NCI-H2227 treated with DMSO at 0.1 percent for 48 hours (cell line): ENCODE data around the gene SAA4.
"Not testable (repeated sequence)": the region's sequence is repeated elsewhere in the genome, so short reads cannot be mapped to it uniquely, and the experiment has no call there.

Experiments used
- DNase-seq: peaks from one replicate; lab custom pipeline; 2025; lab: John Stamatoyannopoulos, UW

The SAA4 gene, protein sequence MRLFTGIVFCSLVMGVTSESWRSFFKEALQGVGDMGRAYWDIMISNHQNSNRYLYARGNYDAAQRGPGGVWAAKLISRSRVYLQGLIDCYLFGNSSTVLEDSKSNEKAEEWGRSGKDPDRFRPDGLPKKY

DNA sequence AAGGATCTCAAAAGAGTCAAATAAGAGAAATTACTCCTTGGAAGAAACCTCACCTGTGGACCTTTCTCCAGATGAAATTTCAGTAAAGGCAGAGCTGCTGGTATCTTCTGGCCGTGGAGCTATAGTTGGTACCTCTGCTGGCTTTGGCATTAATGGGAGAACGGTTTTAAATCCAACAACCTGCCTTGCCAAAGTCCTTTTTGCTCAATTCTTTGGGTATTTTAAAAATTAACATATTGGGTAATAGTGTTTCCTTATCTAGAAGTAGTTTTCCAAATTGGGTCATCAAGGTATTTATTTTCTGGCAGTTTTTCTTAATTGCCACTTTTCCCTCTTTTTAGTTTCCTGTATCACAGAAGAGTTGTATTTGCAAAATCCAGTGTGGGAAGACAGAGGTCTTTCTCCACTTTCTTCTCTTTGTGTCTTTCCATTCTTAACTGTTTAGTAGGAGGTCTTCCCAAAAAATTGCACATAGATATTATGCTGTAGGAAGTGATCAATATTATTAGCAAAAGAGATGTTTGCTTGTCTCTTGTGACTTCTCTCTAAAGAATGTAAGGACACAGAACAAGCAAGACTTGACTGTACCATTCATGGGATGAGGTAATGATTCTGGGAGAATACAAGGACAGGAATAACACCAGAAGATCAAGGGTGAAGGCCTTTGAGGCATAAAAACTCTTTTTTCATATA, at the start of gene SAA4:
Gene SAA4 (minus strand): TSS at position 139 of the 693 bp plus-strand sequence. CDS start 876 bp downstream, outside the sequence.
- DNase-seq, result no peak

DNA sequence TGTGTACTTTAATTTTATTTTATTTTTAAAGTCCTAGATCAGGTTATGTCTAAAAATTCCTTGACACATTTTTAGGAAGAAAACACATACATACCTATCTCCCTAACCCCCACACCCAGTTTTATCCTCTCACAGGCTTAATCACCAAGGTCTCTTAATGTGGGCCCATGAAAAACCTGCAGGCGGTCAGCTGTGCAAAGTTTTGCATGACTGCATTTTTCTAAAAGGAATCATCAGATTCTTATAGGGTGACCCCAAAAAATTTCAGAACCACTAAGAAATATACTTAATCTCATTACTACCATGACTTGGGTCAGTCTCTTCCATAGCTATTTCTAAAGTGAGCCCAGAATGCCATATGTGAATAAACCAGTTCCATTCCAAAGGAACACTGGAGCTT, 49.2 kb upstream of the SAA4 start:
- no peak for DNase-seq

DNA sequence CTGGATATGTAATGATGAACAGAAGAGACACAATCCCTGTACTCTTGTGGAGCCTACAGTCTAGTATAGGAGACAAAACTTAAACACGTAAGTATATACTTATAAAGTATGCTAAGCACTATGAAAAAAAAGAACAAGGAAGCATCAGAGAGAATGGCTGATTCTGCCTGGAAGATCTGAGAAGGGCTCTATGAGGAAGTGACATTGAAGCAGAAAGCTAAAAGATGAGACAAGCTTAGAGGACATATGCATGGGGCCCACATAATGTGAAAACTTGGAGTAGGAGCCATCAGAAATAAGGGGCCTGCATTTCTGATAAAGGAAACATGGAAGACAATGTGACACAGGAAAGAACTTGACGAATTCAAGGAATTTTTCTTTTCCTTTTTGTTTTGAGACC, 46.0 kb upstream of the SAA4 start:
- no peak for DNase-seq

DNA sequence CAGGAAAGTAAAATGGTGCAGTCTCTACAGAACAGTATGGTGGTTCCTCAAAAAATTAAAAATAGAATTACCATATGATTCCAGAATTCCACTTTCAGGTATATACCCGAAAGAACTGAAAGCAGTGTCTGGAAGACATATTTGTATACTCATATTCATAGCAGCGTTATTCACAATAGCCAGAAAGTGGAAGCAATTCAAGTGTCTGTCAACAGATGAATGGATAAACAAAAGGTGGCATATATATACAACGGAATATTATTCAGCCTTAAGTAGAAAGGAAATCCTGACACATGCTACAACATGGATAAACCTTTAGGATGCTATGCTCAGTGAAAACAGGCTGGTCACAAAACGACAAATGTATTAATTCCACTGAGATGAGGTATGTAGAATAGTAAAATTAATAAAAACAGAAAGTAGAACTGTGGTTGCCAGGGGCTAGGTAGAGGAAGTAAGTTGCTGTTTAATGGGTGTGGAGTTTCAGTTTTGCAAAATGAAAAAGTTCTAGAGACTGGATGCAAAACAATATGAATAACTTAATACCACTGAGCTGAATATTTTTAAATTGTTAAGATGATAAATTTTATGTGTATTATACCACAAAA, 43.9 kb upstream of the SAA4 start:
- no peak for DNase-seq

DNA sequence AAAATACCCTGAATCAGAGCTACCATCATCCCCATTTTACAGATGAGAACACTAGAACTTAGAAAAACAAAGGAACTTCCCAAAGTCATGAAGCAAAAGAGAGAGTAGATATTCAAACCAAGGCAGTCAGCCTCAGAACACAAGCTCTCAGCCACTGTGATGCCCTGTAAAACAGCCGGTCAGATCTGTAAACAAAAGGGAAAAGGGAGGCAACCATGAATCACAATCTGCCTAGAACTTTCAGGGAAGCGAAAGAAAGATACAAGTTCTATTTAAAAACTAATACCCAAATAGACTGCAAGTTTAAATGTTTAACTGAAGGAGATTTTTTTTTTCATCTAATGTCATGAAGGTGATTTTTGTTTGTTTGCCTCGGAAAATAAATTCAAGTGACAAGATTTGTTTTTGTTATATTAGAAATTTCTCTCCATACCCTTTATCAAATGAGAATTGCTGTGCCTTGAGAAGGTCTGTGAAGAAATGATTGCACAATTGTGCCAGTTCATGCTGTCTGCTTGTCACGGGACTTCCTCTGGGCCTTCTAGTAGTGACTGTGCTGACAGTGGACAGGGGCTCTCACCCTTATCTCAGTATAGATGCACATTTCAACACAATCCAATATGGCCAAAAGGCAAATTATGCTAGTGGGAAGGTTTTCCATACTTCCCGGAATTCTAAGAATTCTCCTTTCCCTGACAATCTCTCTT, 41.1 kb upstream of the SAA4 start:
- no peak for DNase-seq

DNA sequence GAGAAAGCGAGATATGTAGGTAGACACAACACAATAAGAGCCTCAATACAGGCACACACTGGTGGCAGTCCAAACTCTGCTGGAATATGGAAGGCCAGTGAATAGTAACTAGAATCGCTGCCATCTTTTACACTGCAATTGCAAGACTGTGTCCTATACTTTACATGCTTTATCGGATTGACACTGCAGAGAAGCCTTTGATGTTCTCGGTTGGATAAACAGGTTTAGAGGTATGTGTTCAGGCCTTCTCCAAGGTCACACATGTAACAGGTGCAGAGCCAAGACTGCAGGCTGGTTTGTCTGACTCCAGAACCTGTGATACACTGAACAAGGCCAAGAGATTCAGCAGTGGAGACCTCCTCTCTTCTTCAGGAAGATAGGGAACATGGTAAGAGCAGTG, 34.6 kb upstream of the SAA4 start:
- no peak for DNase-seq

DNA sequence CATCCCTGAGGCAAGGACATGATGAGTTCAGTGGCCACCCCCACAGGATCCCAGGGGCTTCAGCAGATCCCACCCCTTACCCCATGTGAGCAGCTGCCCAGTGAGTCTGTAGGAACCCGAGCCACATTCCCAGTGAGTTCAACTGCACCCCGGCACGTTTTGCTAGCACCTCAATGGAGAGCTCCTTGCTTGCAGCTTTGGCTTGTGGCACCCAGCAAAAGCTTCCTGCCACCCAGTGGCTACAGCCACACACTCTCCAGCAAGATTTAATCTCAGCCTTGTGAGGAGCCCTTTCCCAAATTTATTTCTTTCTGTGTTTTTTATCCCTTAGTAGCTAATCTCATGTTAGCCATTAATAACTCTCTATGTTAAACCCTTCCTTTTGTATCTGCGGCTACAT, 33.5 kb upstream of the SAA4 start:
- no peak for DNase-seq

DNA sequence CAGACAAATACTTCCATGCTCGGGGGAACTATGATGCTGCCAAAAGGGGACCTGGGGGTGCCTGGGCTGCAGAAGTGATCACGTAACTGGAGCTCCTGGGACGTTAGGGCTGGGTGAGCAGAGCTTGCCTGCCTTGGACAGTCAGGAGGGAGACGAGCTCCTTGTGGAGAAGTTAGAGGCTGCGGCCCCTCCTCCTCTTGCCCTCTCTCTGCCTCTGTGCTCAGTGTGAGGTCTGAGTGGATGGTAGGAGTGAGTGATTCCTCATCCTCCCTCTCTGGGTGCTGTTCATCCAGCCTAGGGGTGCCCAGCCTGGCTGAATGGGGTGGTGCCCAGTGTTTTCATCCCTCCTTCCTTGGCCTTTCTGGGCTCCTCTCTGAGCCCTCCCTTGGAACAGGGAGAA, 32.6 kb upstream of the SAA4 start:
- not testable (repeated sequence) for DNase-seq

DNA sequence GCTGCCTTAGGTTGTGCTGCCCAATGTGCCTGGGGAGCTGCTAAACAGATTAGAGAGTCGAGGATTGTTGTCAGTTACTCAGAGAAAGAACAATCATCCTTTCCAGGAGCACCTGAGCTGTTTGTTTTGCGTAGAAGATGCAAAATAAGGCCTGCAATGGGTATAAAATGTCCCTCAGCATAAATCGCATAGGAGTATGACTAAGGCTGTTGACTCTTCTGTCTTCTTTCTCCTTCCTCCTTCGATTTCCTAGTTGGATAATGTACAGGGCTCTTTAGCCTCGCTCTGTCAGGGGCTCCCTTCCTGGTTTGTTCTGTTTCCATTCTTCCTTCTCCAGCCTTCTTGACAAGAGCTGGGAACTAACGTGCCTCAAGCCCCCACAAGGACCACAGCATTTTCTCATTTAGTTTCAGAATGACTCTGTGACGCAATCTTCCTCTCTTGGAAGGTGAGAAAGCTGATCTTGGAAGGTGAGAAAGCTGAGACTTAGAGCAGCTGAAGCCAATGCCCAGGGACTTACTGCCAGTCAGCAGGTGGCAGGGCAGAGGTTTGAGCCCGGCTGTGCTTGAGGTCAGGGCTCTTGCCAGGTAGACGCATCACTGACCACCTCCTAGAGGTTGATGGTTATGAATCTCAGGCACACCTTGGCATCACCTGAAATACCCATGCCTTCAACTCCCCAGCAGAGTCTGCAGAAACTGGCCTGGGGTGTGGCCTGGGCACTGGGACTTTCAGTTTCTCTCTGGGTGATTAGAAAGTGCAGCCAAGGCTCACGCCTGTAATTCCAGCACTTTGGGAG, 30.9 kb upstream of the SAA4 start:
- not testable (repeated sequence) for DNase-seq

DNA sequence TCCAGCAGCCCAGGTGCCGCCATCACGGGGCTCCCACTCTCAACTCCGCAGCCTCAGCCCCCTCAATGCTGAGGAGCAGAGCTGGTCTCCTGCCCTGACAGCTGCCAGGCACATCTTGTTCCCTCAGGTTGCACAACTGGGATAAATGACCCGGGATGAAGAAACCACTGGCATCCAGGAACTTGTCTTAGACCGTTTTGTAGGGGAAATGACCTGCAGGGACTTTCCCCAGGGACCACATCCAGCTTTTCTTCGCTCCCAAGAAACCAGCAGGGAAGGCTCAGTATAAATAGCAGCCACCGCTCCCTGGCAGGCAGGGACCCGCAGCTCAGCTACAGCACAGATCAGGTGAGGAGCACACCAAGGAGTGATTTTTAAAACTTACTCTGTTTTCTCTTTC, 29.3 kb upstream of the SAA4 start, which contains the start of gene SAA1:
Gene SAA1 (plus strand): TSS at position 316 of the 400 bp plus-strand sequence. CDS start 624 bp downstream, outside the sequence.
- no peak for DNase-seq

DNA sequence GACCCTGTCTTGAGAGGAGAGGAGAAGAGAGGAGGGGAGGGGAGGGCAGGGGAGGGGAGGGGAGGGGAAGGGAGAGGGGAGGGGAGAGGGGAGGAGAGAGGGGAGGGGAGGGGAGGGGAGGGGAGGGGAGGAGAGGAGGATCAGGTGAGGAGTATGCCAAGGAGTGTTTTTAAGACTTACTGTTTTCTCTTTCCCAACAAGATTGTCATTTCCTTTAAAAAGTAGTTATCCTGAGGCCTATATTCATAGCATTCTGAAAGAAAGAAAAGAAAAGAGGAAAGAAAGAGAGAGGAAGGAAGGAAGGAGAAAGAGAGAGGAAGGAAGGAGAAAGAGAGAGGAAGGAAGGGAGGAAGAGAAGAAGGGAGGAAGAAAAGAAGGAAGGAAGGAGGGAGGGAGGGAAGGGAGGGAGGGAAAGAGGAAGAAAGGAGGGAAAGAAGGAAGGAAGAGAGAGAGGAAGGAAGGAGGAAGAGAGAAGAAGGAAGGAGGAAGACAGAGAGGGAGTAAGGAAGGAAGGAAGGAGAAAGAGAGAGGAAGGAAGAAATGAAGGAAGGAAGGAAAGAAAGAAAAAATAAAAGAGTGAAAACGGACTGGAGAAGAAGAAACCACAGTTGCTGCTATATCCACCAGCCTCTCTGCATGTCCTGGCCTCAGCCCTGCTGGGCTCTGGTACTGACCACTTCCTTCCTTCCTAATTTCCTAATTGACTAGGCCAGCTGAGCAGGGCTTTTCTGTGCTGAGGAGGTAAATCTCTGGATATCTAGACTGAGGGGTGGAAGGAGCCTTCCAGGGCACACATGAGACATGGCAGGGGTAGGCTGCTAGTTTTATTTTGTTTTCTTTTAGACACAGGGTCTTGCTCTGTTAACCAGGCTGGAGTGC, 28.3 kb upstream of the SAA4 start:
- no peak for DNase-seq

DNA sequence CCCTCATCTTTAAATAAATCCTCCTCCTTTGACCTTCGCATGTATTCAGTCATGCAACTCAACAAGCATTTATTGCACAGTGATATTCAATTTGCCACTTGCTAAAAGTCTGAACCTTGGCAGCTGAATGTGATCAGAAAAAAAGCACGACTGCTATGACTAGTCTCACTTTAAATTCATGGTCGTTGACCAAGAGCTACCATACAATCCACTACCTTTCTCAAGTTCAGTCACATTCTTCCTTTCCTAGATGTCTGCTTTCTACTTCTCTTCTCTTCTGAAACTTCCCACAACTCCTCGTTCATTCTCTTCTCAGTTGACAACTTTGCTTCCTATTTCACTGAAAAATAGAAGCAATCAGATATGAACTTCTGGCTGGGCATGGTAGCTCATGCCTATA, 27.4 kb upstream of the SAA4 start:
- DNase-seq, result no peak

DNA sequence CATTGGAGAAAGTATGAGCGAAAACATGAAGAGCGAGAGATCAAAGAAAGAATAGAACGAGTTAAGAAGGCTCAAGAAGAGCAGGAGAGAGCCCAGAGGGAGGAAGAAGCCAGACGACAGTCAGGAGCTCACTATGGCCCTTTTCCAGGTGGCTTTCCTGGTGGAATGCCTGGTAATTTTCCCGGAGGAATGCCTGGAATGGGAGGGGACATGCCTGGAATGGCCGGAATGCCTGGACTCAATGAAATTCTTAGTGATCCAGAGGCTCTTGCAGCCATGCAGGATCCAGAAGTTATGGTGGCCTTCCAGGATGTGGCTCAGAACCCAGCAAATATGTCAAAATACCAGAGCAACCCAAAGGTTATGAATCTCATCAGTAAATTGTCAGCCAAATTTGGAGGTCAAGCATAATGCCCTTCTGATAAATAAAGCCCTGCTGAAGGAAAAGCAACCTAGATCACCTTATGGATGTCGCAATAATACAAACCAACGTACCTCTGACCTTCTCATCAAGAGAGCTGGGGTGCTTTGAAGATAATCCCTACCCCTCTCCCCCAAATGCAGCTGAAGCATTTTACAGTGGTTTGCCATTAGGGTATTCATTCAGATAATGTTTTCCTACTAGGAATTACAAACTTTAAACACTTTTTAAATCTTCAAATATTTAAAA, 26.2 kb upstream of the SAA4 start:
- not testable (repeated sequence) for DNase-seq

DNA sequence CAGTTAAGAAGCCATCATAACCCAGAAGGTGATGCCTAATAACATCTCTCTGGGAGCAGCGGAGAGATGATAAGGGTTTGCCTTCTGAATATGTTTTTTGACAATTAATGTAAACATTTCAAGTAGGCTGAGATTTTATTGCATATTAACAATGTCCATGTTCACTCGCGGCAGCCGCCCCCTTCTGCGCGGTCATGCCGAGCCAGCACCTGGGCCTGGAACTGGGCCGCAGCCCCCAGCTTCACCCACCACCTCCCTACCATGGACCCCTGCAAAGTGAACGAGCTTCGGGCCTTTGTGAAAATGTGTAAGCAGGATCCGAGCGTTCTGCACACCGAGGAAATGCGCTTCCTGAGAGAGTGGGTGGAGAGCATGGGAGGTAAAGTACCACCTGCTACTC, 25.1 kb upstream of the SAA4 start:
- no peak for DNase-seq

DNA sequence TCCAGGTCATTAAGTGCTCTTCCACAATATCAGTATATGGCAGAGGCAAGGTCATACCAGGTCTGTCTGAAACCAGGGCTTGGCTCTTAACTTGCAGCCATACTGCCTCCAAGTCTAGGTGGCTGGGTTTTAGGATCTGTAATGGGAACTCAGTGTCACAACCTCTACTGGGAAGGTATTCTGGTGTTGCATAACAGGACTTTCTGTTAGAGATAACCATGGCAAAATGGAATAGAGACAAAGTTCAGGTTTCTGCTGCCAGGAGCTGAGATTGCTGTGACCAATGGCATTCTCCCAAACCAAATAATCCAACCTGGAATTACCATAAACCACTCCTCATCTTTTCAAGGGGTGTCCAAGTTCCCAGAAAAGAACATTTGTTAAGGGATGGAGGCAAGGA, 22.7 kb upstream of the SAA4 start:
- no peak for DNase-seq

DNA sequence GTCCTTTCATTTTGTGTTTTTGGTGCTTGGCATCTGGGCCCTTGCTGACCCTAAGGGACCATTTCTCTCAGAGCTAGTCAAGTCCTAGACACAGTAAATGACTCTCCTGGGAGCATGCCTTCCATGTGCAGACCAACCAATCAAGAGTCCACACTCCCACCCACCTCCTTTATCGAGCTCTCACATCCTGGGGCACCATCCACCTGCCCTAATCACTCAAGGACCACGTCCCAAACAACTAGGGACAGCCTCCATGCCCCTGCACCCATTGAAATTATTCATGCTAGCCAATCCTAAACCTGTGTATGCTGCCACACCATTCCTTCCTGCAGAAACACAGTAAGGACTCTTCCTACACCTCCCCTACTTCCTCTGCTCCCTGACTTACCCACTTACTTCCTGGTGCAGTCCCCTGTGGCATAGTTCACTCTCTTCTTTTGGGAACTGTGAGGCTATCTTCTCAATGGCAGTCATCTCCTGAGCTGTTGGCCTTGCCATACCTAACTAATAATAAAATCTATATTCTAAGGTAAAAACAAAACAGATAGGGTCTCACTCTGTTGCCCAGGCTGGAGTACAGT, 18.3 kb upstream of the SAA4 start:
- DNase-seq, result no peak

DNA sequence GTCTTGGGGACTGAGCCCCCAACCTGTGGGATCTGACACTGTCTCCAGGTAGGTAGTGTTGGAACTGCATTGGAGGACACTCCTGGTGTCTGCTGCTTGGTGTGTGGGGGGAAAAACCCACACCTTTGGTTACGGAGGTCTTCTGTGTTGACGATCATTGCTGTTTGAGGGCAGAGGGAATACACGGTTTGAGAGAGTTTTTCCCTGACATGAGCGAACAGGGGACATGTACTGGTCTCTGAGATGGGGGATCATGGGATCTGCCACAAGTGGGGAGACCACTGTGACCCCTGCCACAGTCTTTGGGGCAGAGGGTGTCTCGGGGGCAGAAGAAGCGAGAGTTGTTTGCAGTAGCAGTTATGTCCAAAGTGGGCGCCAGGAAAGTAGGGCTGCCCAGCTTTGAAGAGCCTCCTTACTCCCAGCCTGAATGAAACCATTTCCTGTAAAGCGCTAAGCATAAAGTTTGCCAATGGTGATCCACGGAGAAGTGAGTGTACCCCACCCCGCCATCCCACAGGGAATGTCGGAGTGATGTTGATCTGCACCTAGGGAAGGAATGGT, 17.3 kb upstream of the SAA4 start:
- no peak for DNase-seq

DNA sequence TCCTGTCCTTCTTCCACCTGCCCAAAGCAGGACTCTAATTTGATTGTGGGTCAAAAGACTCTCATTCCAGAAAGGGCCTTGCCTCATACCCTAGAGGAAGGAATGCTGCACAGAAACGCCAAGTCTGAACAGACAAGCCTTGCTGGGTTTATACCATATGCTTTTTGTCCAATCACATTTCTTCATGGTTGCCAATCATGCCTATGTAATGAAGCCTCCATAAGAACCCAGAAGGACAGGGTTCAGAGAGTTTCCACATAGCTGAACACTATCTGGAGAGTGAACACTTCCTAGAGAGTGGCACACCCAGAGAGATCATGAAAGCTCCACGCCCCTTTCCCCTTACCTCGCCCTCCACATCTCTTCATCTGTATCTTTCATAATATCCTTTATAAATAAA, 16.6 kb upstream of the SAA4 start:
- DNase-seq, result no peak

DNA sequence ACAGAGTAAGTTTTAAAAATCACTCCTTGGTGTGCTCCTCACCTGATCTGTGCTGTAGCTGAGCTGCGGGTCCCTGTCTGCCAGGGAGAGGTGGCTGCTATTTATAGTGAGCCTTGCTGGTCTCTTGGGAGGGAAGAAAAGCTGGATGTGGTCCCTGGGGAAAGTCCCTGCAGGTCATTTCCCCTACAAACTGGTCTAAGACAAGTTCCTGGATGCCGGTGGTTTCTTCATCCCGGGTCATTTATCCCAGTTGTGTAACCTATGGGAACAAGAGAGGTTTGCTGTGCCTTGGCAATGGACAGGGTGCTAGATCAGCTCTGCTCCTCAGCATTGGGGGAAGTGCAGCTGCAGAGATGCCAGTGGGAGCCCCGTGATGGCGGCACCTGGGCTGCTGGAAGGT, 12.0 kb upstream of the SAA4 start, which contains the start of gene SAA2:
Gene SAA2 (minus strand): TSS at position 108 of the 400 bp plus-strand sequence. CDS start 657 bp downstream, outside the sequence.
- no peak for DNase-seq

DNA sequence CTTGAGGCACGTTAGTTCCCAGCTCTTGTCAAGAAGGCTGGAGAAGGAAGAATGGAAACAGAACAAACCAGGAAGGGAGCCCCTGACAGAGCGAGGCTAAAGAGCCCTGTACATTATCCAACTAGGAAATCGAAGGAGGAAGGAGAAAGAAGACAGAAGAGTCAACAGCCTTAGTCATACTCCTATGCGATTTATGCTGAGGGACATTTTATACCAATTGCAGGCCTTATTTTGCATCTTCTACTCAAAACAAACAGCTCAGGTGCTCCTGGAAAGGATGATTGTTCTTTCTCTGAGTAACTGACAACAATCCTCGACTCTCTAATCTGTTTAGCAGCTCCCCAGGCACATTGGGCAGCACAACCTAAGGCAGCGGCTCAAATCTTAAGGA, 10.6 kb upstream of the SAA4 start:
- not testable (repeated sequence) for DNase-seq
